Cardiac muscle cell (in vitro differentiated cells and primary cell): ENCODE results near the gene VPS29. TPM values are rescaled to one million over a fixed set of nuclear protein-coding genes. Genes with fewer than 3 reads are reported as not detected.

Experiments
- DNase-seq, 2 donors: peaks; one replicate each; pipeline versions ENCODE4 v3.0.0 to v3.0.0-alpha.2; 2010 to 2017; ENCODE audit warnings: low read depth in 1 of 2, low spot score in 1 of 2
- H3K27ac ChIP-seq: fragments of 200-600 bp; sonication (generic); 2 replicates; pipeline ENCODE4 v1.5.1; 2016
- H3K27me3 ChIP-seq: fragments of 200-600 bp; sonication (generic); 2 replicates; pipeline ENCODE4 v1.6.0; 2016; ENCODE audit warnings: control low read depth
- H3K36me3 ChIP-seq: fragments of 200-600 bp; sonication (generic); 2 replicates; pipeline ENCODE4 v1.5.1; 2016; ENCODE audit warnings: control low read depth
- H3K4me1 ChIP-seq: fragments of 200-600 bp; sonication (generic); 2 replicates; pipeline ENCODE4 v1.8.1; 2017; ENCODE audit warnings: low read depth, mild to moderate bottlenecking, mixed run types
- H3K4me3 ChIP-seq: fragments of 200-600 bp; sonication (generic); 2 replicates; pipeline ENCODE4 v1.5.1; 2016; ENCODE audit warnings: mild to moderate bottlenecking
- H3K9me3 ChIP-seq: fragments of 200-600 bp; sonication (generic); 2 replicates; pipeline ENCODE4 v1.5.1; 2017; ENCODE audit warnings: low read depth, mild to moderate bottlenecking, control low read depth
- CTCF ChIP-seq: IDR thresholded peaks from 2 replicates; pipeline ENCODE4 v1.5.1; 2012; ENCODE audit warnings: low read depth, mild to moderate bottlenecking, low read length
- polyA plus RNA-seq: library from polyadenylated mRNA; unstranded; fragments of >200 nt; fragmentation: Nextera tagmentation; extraction: Ambion mirVana; gene quantifications from 2 replicates; pipeline ENCODE4 v1.2.1, GENCODE V29; 2016
- total RNA-seq: library from RNA; depleted of rRNA; stranded (reverse); fragments of >200 nt; gene quantifications from 2 replicates; pipeline ENCODE4 v1.2.3, GENCODE V29; 2016

Gene VPS29
- total and polyA plus RNA-seq, 2 experiments from 2014 or later, result 57.7 to 170 TPM

GRCh38 chr12:110538869-110539622 is 37.1 kb upstream of the VPS29 start:
- Histone ChIP-seq H3K27me3 (no peaks in the 10 kb centered on the region), H3K4me1 (peaks cover 74% of the 10 kb centered on the region), H3K36me3 (peaks cover 4% of the 10 kb centered on the region), H3K4me3 (no peak overlapping the region), H3K27ac (peak overlapping the region; percentile 83), H3K9me3 (no peaks in the 10 kb centered on the region)
- no peak for DNase-seq
- TF ChIP-seq CTCF, result no peak

- Histone ChIP-seq H3K27me3 (no peaks in the 10 kb centered on the region), H3K36me3 (peaks cover 4% of the 10 kb centered on the region), H3K27ac (peak overlapping the region; percentile 83), H3K4me3 (no peak overlapping the region), H3K4me1 (peaks cover 69% of the 10 kb centered on the region), H3K9me3 (no peaks in the 10 kb centered on the region)
- no peak for TF ChIP-seq CTCF
- peak in 1 of 2 donors; percentile 78 for DNase-seq
These were observed 35.9 kb upstream of the VPS29 start for GRCh38 chr12:110537605-110538409.

- peaks cover 4% of the 10 kb centered on the region for H3K36me3 ChIP-seq
- DNase-seq, result no peak
- peaks cover 67% of the 10 kb centered on the region for H3K4me1 ChIP-seq
- TF ChIP-seq CTCF, result no peak
- H3K4me3 ChIP-seq, result no peak overlapping the region
- peak overlapping the region; percentile 83 for H3K27ac ChIP-seq
- H3K9me3 ChIP-seq, result no peaks in the 10 kb centered on the region
- no peaks in the 10 kb centered on the region for H3K27me3 ChIP-seq
These were observed 35.1 kb upstream of the VPS29 start for GRCh38 chr12:110536834-110537604.

GRCh38 chr12:110534811-110535210 is 32.9 kb upstream of the VPS29 start:
- TF ChIP-seq CTCF, result no peak
- Histone ChIP-seq H3K4me3 (no peak overlapping the region), H3K9me3 (no peaks in the 10 kb centered on the region), H3K27ac (peak overlapping the region; percentile 13), H3K4me1 (peaks cover 75% of the 10 kb centered on the region), H3K36me3 (peaks cover 4% of the 10 kb centered on the region), H3K27me3 (no peaks in the 10 kb centered on the region)
- DNase-seq, result no peak

- no peak for DNase-seq
- Histone ChIP-seq H3K27ac (no peak overlapping the region), H3K36me3 (peaks cover 4% of the 10 kb centered on the region), H3K27me3 (no peaks in the 10 kb centered on the region), H3K4me1 (peaks cover 63% of the 10 kb centered on the region), H3K4me3 (no peak overlapping the region), H3K9me3 (no peaks in the 10 kb centered on the region)
- no peak for TF ChIP-seq CTCF
These were observed 31.7 kb upstream of the VPS29 start for GRCh38 chr12:110533607-110534006.
